Head of caudate nucleus (tissue), 42 donors: Measurements from ENCODE around the gene TAL2.

Experiments
- DNase-seq, 42 donors: peaks; one replicate each; pipeline versions ENCODE4 v3.0.0 to v3.0.0-alpha.2; 2020 to 2021; ENCODE audit warnings: mixed read lengths in 7 of 42
- intact Hi-C: fragments of 100-400 bp; cut with DNase I; formaldehyde crosslinking; loops from one replicate; pipeline ENCODE4 v1.15.0; 2022

TAL2 gene

GRCh38 chr9:105672711-105673234 lies 10.5 kb downstream of the TAL2 start:
- intact Hi-C loops: no loop called here

GRCh38 chr9:105673850-105674387 lies 11.7 kb downstream of the TAL2 start:
- DNase-seq: no peak

More at GRCh38 chr9:105672711-105673234, 10.5 kb downstream of the TAL2 start:
- DNase-seq: no peak

GRCh38 chr9:105676351-105676923 lies 14.2 kb downstream of the TAL2 start:
- intact Hi-C loops: no loop called here
- DNase-seq: no peak

More at GRCh38 chr9:105673850-105674387, 11.7 kb downstream of the TAL2 start:
- intact Hi-C loops: no loop called here

GRCh38 chr9:105678163-105678562 lies 15.9 kb downstream of the TAL2 start:
- intact Hi-C loops: no loop called here
- DNase-seq: no peak

GRCh38 chr9:105678781-105679180 lies 16.5 kb downstream of the TAL2 start:
- no peak for DNase-seq
- intact Hi-C loops: no loop called here

- intact Hi-C loops: no loop called here
- no peak for DNase-seq
These were observed 17.2 kb downstream of the TAL2 start for GRCh38 chr9:105679257-105680022.

- intact Hi-C loops: no loop called here
These were observed 19.1 kb downstream of the TAL2 start for GRCh38 chr9:105681313-105681712.

GRCh38 chr9:105681724-105682123 lies 19.5 kb downstream of the TAL2 start:
- intact Hi-C loops: no loop called here
- no peak for DNase-seq

More at GRCh38 chr9:105681313-105681712, 19.1 kb downstream of the TAL2 start:
- DNase-seq: no peak

GRCh38 chr9:105683688-105684275 lies 21.5 kb downstream of the TAL2 start:
- intact Hi-C loops: no loop called here
- no peak for DNase-seq

- intact Hi-C loops: no loop called here
- DNase-seq: no peak
These were observed 24.7 kb downstream of the TAL2 start for GRCh38 chr9:105686936-105687335.

GRCh38 chr9:105690742-105691141 lies 28.5 kb downstream of the TAL2 start:
- DNase-seq: no peak
- intact Hi-C loops: no loop called here

- DNase-seq: peak in 2 of 42 donors; percentile 6
- intact Hi-C loops: no loop called here
These were observed 31.4 kb downstream of the TAL2 start for GRCh38 chr9:105693435-105694189.

GRCh38 chr9:105694190-105694847 lies 32.1 kb downstream of the TAL2 start, which contains the start of gene TMEM38B:
Gene TMEM38B, plus strand, starts transcription at chr9:105694541. Its CDS starts 120 bp downstream, at chr9:105694661.
- DNase-seq: peak; percentile 47 to 90 (median 78)
- intact Hi-C loops: no loop called here

GRCh38 chr9:105694848-105695581 lies 32.8 kb downstream of the TAL2 start:
- peak; percentile 27 to 81 (median 60) for DNase-seq
- intact Hi-C loops: no loop called here

GRCh38 chr9:105696219-105696793 lies 34.0 kb downstream of the TAL2 start:
- intact Hi-C loops: no loop called here
- DNase-seq: no peak

GRCh38 chr9:105697871-105698270 lies 35.6 kb downstream of the TAL2 start:
- intact Hi-C loops: no loop called here
- no peak for DNase-seq

GRCh38 chr9:105698348-105698870 lies 36.2 kb downstream of the TAL2 start:
- intact Hi-C loops: no loop called here
- no peak for DNase-seq
